Activated CD4-positive, alpha-beta T cell treated with anti-CD3 and anti-CD28 coated beads, Interleukin-2, amount 10 ng/mL, durations not matched to agents 7 days and 5 days (primary cell): Measurements from ENCODE around the gene PROC. TPM values are rescaled to one million over a fixed set of nuclear protein-coding genes. Genes with fewer than 3 reads are reported as not detected.
"Not testable (repeated sequence)": the region's sequence is repeated elsewhere in the genome, so short reads cannot be mapped to it uniquely, and the experiment has no call there.

Experiments used
- CTCF ChIA-PET: fragments of 350-600 bp; sonication (Branson Sonifier 250); formaldehyde crosslinking; loops from one replicate; lab custom pipeline; 2021; ENCODE audit warnings: antibody characterized with exemption; lab: Charles Lee
- POLR2A ChIA-PET: fragments of 350-600 bp; sonication (Branson Sonifier 250); formaldehyde crosslinking; loops from one replicate; lab custom pipeline; 2021; ENCODE audit warnings: antibody characterized with exemption; lab: Charles Lee
- DNase-seq: peaks from one replicate; pipeline ENCODE4 v3.0.0-alpha.2; 2020
- H3K27ac Mint-ChIP-seq: one replicate; pipeline ENCODE4 v1.8.0; 2021; ENCODE audit warnings: mild to moderate bottlenecking, moderate library complexity, mixed read lengths
- H3K27me3 Mint-ChIP-seq: one replicate; pipeline ENCODE4 v1.8.0; 2021; ENCODE audit warnings: mixed read lengths
- H3K36me3 Mint-ChIP-seq: one replicate; pipeline ENCODE4 v1.8.0; 2021; ENCODE audit warnings: low read depth, mixed read lengths
- H3K4me1 Mint-ChIP-seq: one replicate; pipeline ENCODE4 v1.8.0; 2021; ENCODE audit warnings: mixed read lengths
- H3K4me3 Mint-ChIP-seq: one replicate; pipeline ENCODE4 v1.8.0; 2021; ENCODE audit warnings: mild to moderate bottlenecking, moderate library complexity, mixed read lengths
- H3K9me3 Mint-ChIP-seq: one replicate; pipeline ENCODE4 v1.8.0; 2021; ENCODE audit warnings: mixed read lengths
- total RNA-seq, 2 experiments: library from RNA; stranded (reverse); gene quantifications; one replicate each; pipeline ENCODE4 v1.2.3, GENCODE V29; 2021

Gene PROC
- total RNA-seq, 2 experiments from 2014 or later: not detected

GRCh38 chr2:127451981-127452380, 33.8 kb downstream of the PROC start:
- POLR2A ChIA-PET: no interaction called here
- peaks cover 9% of the 10 kb centered on the region for H3K27me3 Mint-ChIP-seq
- DNase-seq: no peak
- peaks cover 1% of the 10 kb centered on the region for H3K36me3 Mint-ChIP-seq
- no peak overlapping the region for H3K4me3 Mint-ChIP-seq
- CTCF ChIA-PET: interaction anchor here (1.2 kb wide), 1 partner anchor 10 kb away, joined by 3 read pairs; no protein-coding TSS in a partner anchor
- H3K27ac Mint-ChIP-seq: no peak overlapping the region
- peaks cover 4% of the 10 kb centered on the region for H3K4me1 Mint-ChIP-seq
- no peaks in the 10 kb centered on the region for H3K9me3 Mint-ChIP-seq

GRCh38 chr2:127452423-127452822, 34.2 kb downstream of the PROC start:
- H3K4me1 Mint-ChIP-seq, DNase-seq, POLR2A ChIA-PET, H3K27ac Mint-ChIP-seq, H3K36me3 Mint-ChIP-seq, H3K27me3 Mint-ChIP-seq, H3K9me3 Mint-ChIP-seq, H3K4me3 Mint-ChIP-seq: not testable (repeated sequence)
- CTCF ChIA-PET: interaction anchor here (0.6 to 1.2 kb wide), 2 partner anchors 10 to 806 kb away, joined by 3 read pairs; no protein-coding TSS in a partner anchor

GRCh38 chr2:127453013-127453391, 34.8 kb downstream of the PROC start:
- CTCF ChIA-PET: interaction anchor here (0.6 kb wide), 1 partner anchor 807 kb away, joined by 3 read pairs; no protein-coding TSS in a partner anchor
- POLR2A ChIA-PET: no interaction called here
- H3K9me3 Mint-ChIP-seq: no peaks in the 10 kb centered on the region
- H3K4me1 Mint-ChIP-seq: peaks cover 4% of the 10 kb centered on the region
- H3K36me3 Mint-ChIP-seq: no peaks in the 10 kb centered on the region
- no peak overlapping the region for H3K4me3 Mint-ChIP-seq
- H3K27ac Mint-ChIP-seq: no peak overlapping the region
- peaks cover 5% of the 10 kb centered on the region for H3K27me3 Mint-ChIP-seq
- DNase-seq: no peak

- Mint-ChIP-seq H3K27ac (peak overlapping the region; percentile 43), H3K4me3 (no peak overlapping the region), H3K27me3 (peaks cover under 1% of the 10 kb centered on the region), H3K4me1 (peaks cover 4% of the 10 kb centered on the region), H3K9me3 (no peaks in the 10 kb centered on the region), H3K36me3 (no peaks in the 10 kb centered on the region)
- CTCF ChIA-PET: no interaction called here
- POLR2A ChIA-PET: no interaction called here
- no peak for DNase-seq
Measured at GRCh38 chr2:127453392-127454171, 35.4 kb downstream of the PROC start.

GRCh38 chr2:127454595-127455565, 36.7 kb downstream of the PROC start:
- ChIA-PET POLR2A (no interaction called here), CTCF (no interaction called here)
- H3K27me3 Mint-ChIP-seq: no peaks in the 10 kb centered on the region
- no peak overlapping the region for H3K27ac Mint-ChIP-seq
- no peak overlapping the region for H3K4me3 Mint-ChIP-seq
- H3K36me3 Mint-ChIP-seq: no peaks in the 10 kb centered on the region
- no peak for DNase-seq
- H3K9me3 Mint-ChIP-seq: no peaks in the 10 kb centered on the region
- peaks cover 4% of the 10 kb centered on the region for H3K4me1 Mint-ChIP-seq

GRCh38 chr2:127455566-127456493, 37.6 kb downstream of the PROC start:
- Mint-ChIP-seq H3K27ac (no peak overlapping the region), H3K9me3 (no peaks in the 10 kb centered on the region), H3K4me3 (no peak overlapping the region), H3K4me1 (peaks cover 4% of the 10 kb centered on the region), H3K36me3 (no peaks in the 10 kb centered on the region), H3K27me3 (no peaks in the 10 kb centered on the region)
- CTCF ChIA-PET: no interaction called here
- DNase-seq: no peak
- POLR2A ChIA-PET: no interaction called here

GRCh38 chr2:127456960-127457359, 38.7 kb downstream of the PROC start:
- DNase-seq: no peak
- Mint-ChIP-seq H3K4me3 (no peak overlapping the region), H3K4me1 (peaks cover 4% of the 10 kb centered on the region), H3K36me3 (no peaks in the 10 kb centered on the region), H3K27me3 (no peaks in the 10 kb centered on the region), H3K27ac (no peak overlapping the region), H3K9me3 (no peaks in the 10 kb centered on the region)
- ChIA-PET CTCF (interaction anchor here (0.5 to 0.6 kb wide), 2 partner anchors 36 to 431 kb away, joined by 3 read pairs; no protein-coding TSS in a partner anchor), POLR2A (no interaction called here)

GRCh38 chr2:127462461-127462860, 44.2 kb downstream of the PROC start:
- no peaks in the 10 kb centered on the region for H3K9me3 Mint-ChIP-seq
- no peak overlapping the region for H3K4me3 Mint-ChIP-seq
- H3K4me1 Mint-ChIP-seq: peaks cover 10% of the 10 kb centered on the region
- POLR2A ChIA-PET: no interaction called here
- DNase-seq: no peak
- no peak overlapping the region for H3K27ac Mint-ChIP-seq
- H3K36me3 Mint-ChIP-seq: peaks cover 2% of the 10 kb centered on the region
- CTCF ChIA-PET: interaction anchor here (1.1 to 1.7 kb wide), 2 partner anchors 10 kb away, joined by 3 read pairs; no protein-coding TSS in a partner anchor
- H3K27me3 Mint-ChIP-seq: no peaks in the 10 kb centered on the region

- peaks cover 10% of the 10 kb centered on the region for H3K4me1 Mint-ChIP-seq
- no peaks in the 10 kb centered on the region for H3K27me3 Mint-ChIP-seq
- H3K27ac Mint-ChIP-seq: no peak overlapping the region
- ChIA-PET CTCF (interaction anchor here (0.5 to 1.7 kb wide), 3 partner anchors 9 to 609 kb away, joined by 3 read pairs; no protein-coding TSS in a partner anchor), POLR2A (no interaction called here)
- no peaks in the 10 kb centered on the region for H3K9me3 Mint-ChIP-seq
- no peak for DNase-seq
- no peak overlapping the region for H3K4me3 Mint-ChIP-seq
- peaks cover 6% of the 10 kb centered on the region for H3K36me3 Mint-ChIP-seq
Measured at GRCh38 chr2:127463155-127463991, 45.1 kb downstream of the PROC start.

- H3K4me3 Mint-ChIP-seq: no peak overlapping the region
- ChIA-PET CTCF (interaction anchor here (1.1 kb wide), 1 partner anchor 59 kb away, joined by 3 read pairs; no protein-coding TSS in a partner anchor), POLR2A (no interaction called here)
Measured at GRCh38 chr2:127464470-127465257, 46.4 kb downstream of the PROC start.

GRCh38 chr2:127465258-127465657, 47.0 kb downstream of the PROC start:
- Mint-ChIP-seq H3K27ac (no peak overlapping the region), H3K9me3 (no peaks in the 10 kb centered on the region), H3K36me3 (peaks cover 13% of the 10 kb centered on the region), H3K27me3 (no peaks in the 10 kb centered on the region), H3K4me3 (no peak overlapping the region), H3K4me1 (peaks cover 10% of the 10 kb centered on the region)
- no peak for DNase-seq
- CTCF ChIA-PET: interaction anchor here (1.1 kb wide), 1 partner anchor 60 kb away, joined by 3 read pairs; no protein-coding TSS in a partner anchor
- POLR2A ChIA-PET: no interaction called here

More at GRCh38 chr2:127464470-127465257, 46.4 kb downstream of the PROC start:
- H3K9me3 Mint-ChIP-seq: no peaks in the 10 kb centered on the region
- no peak for DNase-seq
- peaks cover 10% of the 10 kb centered on the region for H3K4me1 Mint-ChIP-seq
- H3K36me3 Mint-ChIP-seq: peaks cover 13% of the 10 kb centered on the region
- no peak overlapping the region for H3K27ac Mint-ChIP-seq
- H3K27me3 Mint-ChIP-seq: no peaks in the 10 kb centered on the region
